ENCODE results near the gene AMN1. TPM values are rescaled to one million over a fixed set of nuclear protein-coding genes. Genes with fewer than 3 reads are reported as not detected.

AMN1 gene
- total RNA-seq, 1 donor from 2014 or later = 10.0 TPM

- no peak for FAIRE-seq
Measured at GRCh38 chr12:31658471-31659086, 70.2 kb downstream of the AMN1 start.

GRCh38 chr12:31655792-31656191 is 73.0 kb downstream of the AMN1 start:
- Histone ChIP-seq H3K36me3 (ENCODE audit: control insufficient read depth, insufficient read depth, low read length) (no peaks in the 10 kb centered on the region), H3K27me3 (ENCODE audit: control insufficient read depth, insufficient read depth, low read length) (no peaks in the 10 kb centered on the region), H3K4me3 (ENCODE audit: low read depth, low read length) (no peak overlapping the region)
- FAIRE-seq = no peak
- DNase-seq (ENCODE audit: low read depth) = peak; percentile 44
- no peak for TF ChIP-seq CTCF (IDR thresholded peaks at IDR 0.05; ENCODE audit: insufficient read depth, low read length, severe bottlenecking)

More at GRCh38 chr12:31658471-31659086, 70.2 kb downstream of the AMN1 start:
- DNase-seq (ENCODE audit: low read depth) = no peak
- Histone ChIP-seq H3K36me3 (ENCODE audit: control insufficient read depth, insufficient read depth, low read length) (no peaks in the 10 kb centered on the region), H3K27me3 (ENCODE audit: control insufficient read depth, insufficient read depth, low read length) (no peaks in the 10 kb centered on the region), H3K4me3 (ENCODE audit: low read depth, low read length) (peak overlapping the region; percentile 48)
- no peak for TF ChIP-seq CTCF (IDR thresholded peaks at IDR 0.05; ENCODE audit: insufficient read depth, low read length, severe bottlenecking)

- TF ChIP-seq CTCF (IDR thresholded peaks at IDR 0.05; ENCODE audit: insufficient read depth, low read length, severe bottlenecking) = no peak
- H3K36me3 ChIP-seq (ENCODE audit: control insufficient read depth, insufficient read depth, low read length) = no peaks in the 10 kb centered on the region
- H3K4me3 ChIP-seq (ENCODE audit: low read depth, low read length) = no peak overlapping the region
- FAIRE-seq (no peak), DNase-seq (ENCODE audit: low read depth) (no peak)
- H3K27me3 ChIP-seq (ENCODE audit: control insufficient read depth, insufficient read depth, low read length) = no peaks in the 10 kb centered on the region
Measured at GRCh38 chr12:31655208-31655607, 73.6 kb downstream of the AMN1 start.

- no peaks in the 10 kb centered on the region for H3K27me3 ChIP-seq (ENCODE audit: control insufficient read depth, insufficient read depth, low read length)
- no peak for DNase-seq (ENCODE audit: low read depth)
- H3K4me3 ChIP-seq (ENCODE audit: low read depth, low read length) = no peak overlapping the region
- no peaks in the 10 kb centered on the region for H3K36me3 ChIP-seq (ENCODE audit: control insufficient read depth, insufficient read depth, low read length)
- no peak for TF ChIP-seq CTCF (IDR thresholded peaks at IDR 0.05; ENCODE audit: insufficient read depth, low read length, severe bottlenecking)
- FAIRE-seq = no peak
Measured at GRCh38 chr12:31651893-31652521, 76.8 kb downstream of the AMN1 start.

- DNase-seq (ENCODE audit: low read depth) = peak; percentile 18
- FAIRE-seq = no peak
- Histone ChIP-seq H3K27me3 (ENCODE audit: control insufficient read depth, insufficient read depth, low read length) (no peaks in the 10 kb centered on the region), H3K4me3 (ENCODE audit: low read depth, low read length) (no peak overlapping the region), H3K36me3 (ENCODE audit: control insufficient read depth, insufficient read depth, low read length) (no peaks in the 10 kb centered on the region)
- no peak for TF ChIP-seq CTCF (IDR thresholded peaks at IDR 0.05; ENCODE audit: insufficient read depth, low read length, severe bottlenecking)
Measured at GRCh38 chr12:31650918-31651317, 77.9 kb downstream of the AMN1 start.
